HG03469 (cell line): ENCODE measurements around the gene TEP1.
"Not testable (repeated sequence)": the region's sequence is repeated elsewhere in the genome, so short reads cannot be mapped to it uniquely, and the experiment has no call there.

ENCODE experiments used
- ATAC-seq: cut with Tn5 transposase; IDR thresholded peaks from one replicate; pipeline ENCODE4 v1.9.1; 2021; ENCODE audit warnings: mild to moderate bottlenecking, moderate library complexity, moderate number of reproducible peaks; ENCODE audit not compliant: unreplicated experiment

Gene TEP1

GRCh38 chr14:20343862-20344220 is 69.5 kb downstream of the TEP1 start:
- ATAC-seq: no peak

DNA sequence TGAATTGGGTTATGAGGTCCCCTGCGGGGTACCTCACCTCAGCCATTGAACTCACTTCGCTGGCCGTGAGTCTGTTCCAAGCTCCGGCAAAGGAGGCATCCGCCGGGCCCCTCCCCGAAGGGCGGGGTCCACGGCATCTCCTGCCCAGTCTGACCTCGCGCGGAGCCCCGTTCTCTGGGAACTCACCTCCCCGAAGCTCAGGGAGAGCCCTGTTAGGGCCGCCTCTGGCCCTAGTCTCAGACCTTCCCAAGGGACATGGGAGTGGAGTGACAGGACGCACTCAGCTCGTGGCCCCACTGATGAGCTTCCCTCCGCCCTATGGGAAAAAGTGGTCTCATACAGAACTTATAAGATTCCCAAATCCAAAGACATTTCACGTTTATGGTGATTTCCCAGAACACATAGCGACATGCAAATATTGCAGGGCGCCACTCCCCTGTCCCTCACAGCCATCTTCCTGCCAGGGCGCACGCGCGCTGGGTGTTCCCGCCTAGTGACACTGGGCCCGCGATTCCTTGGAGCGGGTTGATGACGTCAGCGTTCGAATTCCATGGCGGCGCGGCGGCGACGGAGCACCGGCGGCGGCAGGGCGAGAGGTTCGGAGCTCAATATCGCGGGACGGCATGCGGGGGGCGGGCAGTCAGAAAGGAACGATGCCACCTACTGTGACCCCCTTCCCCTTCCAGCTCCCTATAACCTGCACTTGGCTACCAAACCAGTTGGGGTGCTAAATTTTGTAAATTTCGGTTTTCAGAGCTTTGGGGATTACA is 70.0 kb downstream of the TEP1 start, which contains the start of gene PARP2:
Gene PARP2, plus strand, starts transcription at position 544 of the 770 bp plus-strand sequence. Its CDS starts 7 bp downstream, at position 551.
- peak; percentile 95 for ATAC-seq

- ATAC-seq: no peak
Observed at GRCh38 chr14:20341646-20342045, 71.7 kb downstream of the TEP1 start.

GRCh38 chr14:20341032-20341431 is 72.3 kb downstream of the TEP1 start:
- ATAC-seq: not testable (repeated sequence)

DNA sequence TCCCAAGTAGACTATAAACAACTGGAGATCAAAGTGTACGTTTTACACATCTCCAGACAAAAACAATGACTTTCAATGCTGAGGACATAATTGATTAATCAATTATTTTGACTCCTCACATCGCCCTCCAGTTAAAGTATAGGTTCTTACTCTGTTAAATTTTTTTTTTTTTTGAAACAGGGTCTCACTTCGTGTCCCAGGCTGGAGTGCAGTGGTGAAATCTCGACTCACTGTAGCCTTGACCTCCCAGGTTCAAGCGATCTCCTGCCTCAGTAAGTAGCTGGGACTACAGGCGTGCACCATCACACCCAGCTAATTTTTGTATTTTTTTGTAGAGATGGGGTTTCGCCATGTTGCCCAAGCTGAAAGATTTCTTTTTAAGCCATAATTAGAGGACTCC is 79.3 kb downstream of the TEP1 start:
- ATAC-seq: no peak

DNA sequence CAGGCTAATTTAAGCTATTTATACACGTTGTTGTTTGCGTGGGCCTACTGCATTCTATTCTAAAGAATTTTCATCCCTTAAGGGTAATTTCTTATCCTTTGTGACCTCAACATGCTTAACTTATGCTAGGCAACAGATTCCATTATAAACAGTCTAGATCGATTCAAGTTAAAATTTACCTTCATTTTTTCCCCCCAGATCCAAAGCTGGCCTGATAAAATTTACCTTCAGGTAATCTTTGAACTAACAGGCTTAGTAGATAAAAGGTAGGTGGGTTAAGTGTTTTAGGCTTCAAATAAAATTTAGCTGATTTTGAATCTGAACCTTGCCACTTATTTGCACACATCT is 79.8 kb downstream of the TEP1 start:
- ATAC-seq: no peak

DNA sequence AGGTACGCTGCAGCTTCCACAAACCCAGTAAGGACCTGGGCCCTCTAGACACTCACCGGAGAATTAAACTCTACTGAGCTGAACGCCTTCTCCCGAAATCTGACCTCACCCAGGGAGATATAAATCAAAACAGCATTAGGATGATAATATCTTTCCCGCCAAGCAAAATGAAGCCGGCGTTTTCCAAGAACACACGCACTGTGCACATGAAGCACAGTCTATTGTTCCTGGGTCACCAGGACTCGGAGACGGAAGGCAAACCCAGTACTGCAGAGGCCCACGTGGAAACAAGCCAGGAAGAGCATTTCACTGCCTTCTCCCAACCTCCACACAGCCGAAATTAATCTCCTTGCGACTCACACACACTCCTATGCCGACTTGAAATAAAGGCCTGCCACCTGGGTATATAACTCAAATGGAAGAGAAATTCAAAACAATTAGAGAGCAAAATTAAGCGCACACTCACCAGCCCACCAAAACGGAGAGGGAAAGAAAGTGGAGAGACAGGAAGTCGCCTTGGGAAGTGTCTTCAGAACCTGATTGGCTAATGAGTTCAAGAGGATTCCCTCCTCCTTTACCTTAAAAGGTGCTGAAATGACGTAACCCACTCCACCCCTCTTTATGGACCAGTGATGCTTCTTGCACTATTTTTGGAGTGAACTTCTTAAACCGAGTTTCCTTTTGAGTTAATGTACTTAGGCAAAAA is 80.4 kb downstream of the TEP1 start, which contains the start of gene CCNB1IP1:
Gene CCNB1IP1, minus strand, starts transcription at position 492 of the 706 bp plus-strand sequence. CDS start 16,756 bp downstream, outside the sequence.
- ATAC-seq: peak; percentile 97

- ATAC-seq: no peak
Observed at GRCh38 chr14:20332431-20332787, 80.9 kb downstream of the TEP1 start.

DNA sequence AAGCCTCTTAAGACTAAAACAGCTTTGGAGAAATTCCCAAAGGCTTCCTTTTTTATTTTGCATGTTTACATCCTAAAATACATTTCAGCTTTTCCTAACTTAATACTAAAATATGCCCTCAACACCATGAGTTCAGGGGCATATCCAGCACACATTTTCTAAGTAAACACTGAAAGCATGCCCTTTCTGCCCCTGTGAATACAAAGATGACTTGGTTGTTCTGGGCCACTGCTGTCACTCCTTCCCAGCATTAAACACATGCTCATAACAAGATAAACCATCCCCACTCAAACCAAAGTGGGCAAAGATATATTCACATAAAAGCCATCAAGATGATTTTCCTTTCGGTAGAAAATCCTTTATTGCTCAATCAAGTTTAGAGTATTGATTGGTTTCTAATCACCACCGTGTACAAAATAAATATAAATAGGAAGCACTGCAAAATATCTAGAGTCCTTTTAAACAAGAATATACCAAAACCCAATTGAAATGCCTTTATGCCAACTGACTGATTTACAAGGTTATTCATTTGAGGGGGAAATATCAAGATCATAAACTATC is 82.2 kb downstream of the TEP1 start:
- no peak for ATAC-seq

- ATAC-seq: no peak
Observed at GRCh38 chr14:20329355-20329754, 83.9 kb downstream of the TEP1 start.

GRCh38 chr14:20328705-20329104 is 84.6 kb downstream of the TEP1 start:
- no peak for ATAC-seq

DNA sequence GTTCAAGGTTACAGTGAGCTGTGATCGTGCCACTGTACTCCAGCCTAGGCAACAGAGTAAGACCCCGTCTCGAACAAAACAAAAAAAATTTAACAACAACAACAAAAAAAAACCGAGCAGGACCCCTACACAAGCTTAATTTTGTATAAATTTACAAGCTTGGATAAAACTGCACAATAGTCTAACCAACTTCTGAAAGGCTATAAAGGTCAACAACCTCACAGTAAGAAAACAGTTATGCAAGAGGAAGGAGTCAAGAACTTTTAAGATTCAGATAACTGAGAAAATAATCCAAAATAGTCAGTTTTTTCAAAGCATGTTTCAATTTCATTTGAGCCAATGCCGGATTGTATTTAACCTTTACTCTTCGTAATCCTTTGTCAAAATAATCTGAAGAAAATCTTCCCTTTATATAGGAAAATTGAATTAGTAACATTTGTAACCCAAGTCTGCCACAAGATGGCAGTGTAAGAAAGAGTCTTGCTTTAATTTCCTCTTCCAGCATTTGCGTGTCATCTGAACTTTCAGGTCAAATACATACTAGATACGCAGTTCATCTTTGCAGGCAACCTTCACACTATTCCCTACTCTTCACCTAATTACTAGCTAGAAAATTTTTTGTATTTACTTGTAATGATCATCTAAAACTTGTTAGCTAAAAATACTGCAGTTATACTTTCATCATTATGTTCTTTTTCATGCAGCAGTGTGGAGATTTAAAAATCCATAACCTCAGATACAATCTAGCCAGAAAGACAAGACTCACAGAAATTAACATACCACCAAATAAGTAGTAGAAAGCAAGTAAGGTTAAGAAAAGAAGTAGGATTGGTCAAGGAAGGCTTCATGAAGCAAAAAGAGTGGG is 86.1 kb downstream of the TEP1 start:
- ATAC-seq: no peak

DNA sequence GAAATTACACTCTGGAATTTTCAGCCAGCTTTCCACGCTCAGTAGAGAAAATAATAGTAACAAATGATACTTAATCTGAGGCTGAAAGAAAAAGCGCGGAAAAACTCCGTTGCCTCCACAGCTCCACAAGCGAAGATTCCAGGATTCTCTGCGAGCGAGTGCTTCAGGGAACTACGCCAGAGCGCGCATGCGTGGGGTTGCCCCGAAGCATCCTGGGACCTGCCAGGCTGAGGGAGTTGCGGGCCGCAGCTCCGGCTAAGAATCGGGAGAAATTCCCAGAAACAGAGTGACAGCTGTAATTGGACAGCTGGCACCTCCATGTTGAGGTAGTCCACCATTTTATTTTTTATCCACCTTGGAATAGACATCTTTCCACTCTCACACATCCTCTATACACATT is 95.6 kb downstream of the TEP1 start:
- ATAC-seq: no peak
